Colon (tissue), 2 donors: ENCODE measurements around the gene FAM117B.
"Not testable (repeated sequence)": the region's sequence is repeated elsewhere in the genome, so short reads cannot be mapped to it uniquely, and the experiment has no call there.

ENCODE experiments used
- FAIRE-seq: peaks from 2 replicates; lab custom pipeline; 2012; peaks lifted over from hg19 to GRCh38; lab: Jason Lieb, UNC
- donor health status: control.
- donor health status: control.

Gene FAM117B

GRCh38 chr2:202758604-202759003 lies 123.8 kb downstream of the FAM117B start:
- no peak for FAIRE-seq

GRCh38 chr2:202760848-202761247 lies 126.1 kb downstream of the FAM117B start:
- no peak for FAIRE-seq

DNA sequence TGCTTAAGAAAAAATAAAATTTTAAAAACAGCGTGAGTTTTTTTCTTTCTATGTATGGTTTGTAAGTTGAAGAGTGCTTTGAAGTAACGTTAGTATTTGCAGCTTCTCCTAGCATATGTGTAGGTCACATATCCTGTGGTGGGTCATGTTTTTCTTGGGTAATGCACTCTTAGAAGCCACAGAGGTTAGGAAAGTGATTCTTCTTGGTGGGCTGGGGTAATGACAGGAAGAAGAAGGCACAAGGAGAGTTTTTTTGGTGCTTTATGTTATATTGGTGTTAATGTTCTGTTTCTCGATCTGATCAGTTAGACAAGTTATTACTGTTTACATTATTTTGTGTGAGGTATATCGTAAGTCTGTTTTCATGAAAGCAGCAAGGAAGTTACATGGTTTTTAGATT lies 127.8 kb downstream of the FAM117B start:
- FAIRE-seq = no peak

DNA sequence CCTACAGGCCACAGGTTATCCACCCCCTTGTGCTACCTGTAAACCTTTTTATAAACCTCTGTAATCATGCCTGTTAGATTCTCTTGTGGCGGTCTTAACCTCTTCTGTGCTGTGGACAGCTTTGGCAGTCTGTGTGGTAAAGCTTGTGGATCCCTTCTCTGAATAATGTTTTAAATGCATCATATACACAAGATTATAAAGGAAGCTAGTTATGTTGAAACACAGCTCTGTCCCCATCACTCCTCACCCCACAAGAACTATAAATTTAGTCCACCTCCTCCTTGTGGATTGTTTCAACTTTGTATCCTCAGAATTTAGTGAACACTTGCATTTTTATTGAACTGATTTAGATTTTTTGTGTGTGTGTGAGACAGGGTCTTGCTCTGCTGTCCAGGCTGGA lies 129.1 kb downstream of the FAM117B start:
- FAIRE-seq = no peak

DNA sequence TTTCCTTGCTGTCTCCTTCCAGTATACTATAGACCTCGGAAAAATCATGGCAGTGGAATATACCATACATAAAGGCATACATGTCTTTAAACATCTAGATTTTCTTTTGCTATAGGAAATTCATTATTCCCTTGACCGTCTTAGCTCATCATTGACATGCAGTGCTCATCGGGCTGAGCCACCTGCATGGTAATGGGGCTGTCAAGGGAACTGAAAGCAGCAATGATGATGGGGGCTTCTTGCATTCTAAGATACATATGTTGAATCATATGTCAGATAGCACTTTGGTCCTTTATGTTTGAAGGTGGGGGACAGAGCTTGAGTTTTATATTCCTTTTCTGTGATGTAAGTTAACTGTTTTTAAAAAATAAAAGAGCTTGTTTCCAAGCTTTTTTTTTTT lies 130.2 kb downstream of the FAM117B start:
- FAIRE-seq = no peak

- FAIRE-seq = no peak
Measured at GRCh38 chr2:202765436-202765835, 130.7 kb downstream of the FAM117B start.

GRCh38 chr2:202768273-202768672 lies 133.5 kb downstream of the FAM117B start:
- FAIRE-seq = no peak

DNA sequence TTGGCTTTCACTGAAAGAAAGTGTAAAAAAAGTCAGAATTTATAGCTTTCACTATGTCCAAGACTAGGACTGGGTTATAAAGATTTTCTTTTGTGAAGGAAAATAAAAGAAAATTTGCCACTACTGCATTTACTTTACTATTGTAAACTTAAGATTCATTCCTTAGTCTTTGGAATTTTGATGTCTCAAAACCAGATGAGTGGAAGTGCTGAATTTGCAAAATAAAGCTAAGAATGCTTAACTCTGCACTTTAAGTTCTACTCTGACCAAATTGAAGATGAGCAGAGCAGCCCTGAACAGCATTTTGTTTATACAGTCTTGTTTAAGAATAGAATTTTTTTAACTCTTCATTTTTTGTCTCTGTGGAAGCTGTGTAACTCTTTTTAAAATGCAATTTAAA lies 134.4 kb downstream of the FAM117B start:
- no peak for FAIRE-seq

DNA sequence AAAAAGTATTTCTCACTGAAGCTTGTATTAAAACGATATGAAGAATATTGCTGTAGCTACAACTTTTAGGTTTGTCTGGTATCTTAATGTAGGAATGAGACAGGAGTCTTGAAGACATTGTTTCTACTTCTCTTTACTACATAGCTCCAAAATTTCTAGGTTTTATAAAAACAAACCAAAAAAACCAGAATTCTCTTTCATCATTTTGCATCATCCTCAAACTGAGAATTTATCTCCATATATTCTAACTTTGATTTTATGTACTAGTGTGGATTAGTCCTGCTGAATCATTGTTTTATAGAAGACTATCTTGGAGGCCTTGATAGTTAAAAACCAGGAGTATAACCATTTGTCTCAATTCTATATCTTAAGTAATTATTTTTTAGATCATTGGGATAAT lies 136.6 kb downstream of the FAM117B start:
- peak; percentile 55 for FAIRE-seq

- FAIRE-seq = no peak
Measured at GRCh38 chr2:202771741-202772460, 137.1 kb downstream of the FAM117B start.

DNA sequence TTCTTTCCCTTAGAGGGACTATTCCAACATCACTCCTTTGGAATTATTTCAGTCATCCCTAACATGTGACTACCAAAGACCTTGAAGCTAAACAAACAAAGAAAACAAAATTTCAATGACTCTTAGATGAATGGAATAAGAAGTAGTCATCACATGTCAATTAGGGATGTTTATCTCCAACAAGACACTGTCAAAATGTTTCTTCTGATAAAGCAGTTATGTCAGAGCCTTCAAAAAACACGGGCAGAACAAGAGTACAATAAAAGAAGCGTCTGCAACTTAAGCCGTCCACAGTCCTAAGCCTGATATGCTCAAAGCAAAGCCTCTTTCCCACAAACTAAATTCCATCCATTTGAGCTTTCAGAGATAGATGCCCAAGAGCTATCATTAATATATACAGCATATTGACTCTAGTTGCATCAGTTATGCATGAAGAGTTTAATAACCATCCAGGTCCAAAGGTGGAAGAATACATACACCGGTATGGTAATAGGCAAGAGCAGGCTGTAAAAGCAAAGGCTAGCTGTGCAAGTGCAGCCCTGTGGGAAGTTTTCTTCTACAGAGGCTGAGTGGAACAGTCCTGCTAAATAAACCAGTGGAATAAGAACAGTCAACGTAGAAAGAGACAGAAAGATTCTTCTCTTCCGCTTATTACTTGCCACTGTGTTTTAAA lies 138.7 kb downstream of the FAM117B start:
- FAIRE-seq = no peak

GRCh38 chr2:202774104-202774503 lies 139.3 kb downstream of the FAM117B start:
- no peak for FAIRE-seq

DNA sequence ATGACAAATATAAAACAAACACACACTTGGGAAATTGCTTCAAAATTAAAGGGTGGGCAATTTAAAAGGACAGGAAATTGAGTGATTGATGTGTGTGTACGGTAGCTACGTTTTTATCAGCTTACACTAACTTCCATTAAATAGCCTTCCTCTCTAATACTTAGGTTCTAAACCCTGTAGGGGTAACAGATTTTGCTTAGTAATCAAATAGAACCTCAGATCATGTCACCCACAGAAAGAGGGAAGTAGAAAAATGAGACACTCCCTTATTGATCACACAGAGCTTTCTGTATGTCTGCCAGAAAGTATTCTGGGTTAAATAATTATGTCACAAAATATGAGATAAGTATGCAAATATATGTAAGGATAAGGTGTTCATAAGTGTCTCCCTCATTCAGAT lies 143.4 kb downstream of the FAM117B start:
- FAIRE-seq = no peak

GRCh38 chr2:202780514-202781021 lies 145.8 kb downstream of the FAM117B start:
- no peak for FAIRE-seq

DNA sequence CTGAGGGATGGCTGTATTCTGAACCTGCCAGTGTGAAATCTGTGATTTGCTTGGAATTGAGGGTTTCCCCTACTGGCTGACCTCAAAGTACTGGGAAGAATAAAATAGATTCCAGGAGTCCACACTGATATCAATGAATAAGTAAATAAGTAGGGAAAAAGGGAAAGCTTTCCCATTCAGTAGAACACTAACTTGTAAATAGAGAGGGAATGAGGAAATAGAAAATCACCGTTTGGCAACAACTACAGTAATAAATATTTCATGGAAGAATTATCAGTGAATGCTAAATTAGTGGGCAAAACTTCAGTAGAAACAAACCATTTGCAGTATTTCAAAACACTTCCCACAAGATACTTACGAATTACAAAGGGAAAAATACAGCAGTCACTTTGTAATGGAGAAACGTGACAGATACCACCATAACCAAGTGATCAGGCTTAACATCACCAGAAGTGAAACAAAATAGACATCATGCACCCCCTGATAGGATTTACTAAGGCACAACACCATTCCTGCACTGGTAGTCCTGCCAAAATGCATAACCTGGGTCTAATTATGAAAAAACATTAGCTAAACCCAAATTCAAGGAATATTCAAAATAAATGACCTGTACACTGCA lies 148.3 kb downstream of the FAM117B start:
- FAIRE-seq = no peak

DNA sequence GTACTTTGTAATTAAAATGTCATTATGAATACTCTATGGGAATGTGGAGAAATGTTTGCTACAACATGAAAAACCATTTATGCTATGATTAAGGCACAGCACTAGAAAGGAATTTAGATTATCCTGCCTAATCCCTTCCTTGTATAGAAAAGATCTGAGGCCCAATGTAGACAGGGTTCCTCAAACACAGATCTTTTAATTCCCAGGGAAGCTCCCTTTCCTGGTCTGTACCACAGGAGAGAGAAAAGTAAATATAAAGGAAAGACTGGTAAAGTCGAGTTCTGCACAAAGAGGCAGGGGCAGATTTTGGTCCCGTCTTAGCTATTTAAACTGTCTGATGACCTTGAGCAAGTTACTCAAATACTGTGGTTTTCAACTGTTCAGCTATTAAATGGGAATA lies 152.1 kb downstream of the FAM117B start:
- FAIRE-seq = no peak

GRCh38 chr2:202790676-202791075 lies 155.9 kb downstream of the FAM117B start:
- FAIRE-seq = no peak

DNA sequence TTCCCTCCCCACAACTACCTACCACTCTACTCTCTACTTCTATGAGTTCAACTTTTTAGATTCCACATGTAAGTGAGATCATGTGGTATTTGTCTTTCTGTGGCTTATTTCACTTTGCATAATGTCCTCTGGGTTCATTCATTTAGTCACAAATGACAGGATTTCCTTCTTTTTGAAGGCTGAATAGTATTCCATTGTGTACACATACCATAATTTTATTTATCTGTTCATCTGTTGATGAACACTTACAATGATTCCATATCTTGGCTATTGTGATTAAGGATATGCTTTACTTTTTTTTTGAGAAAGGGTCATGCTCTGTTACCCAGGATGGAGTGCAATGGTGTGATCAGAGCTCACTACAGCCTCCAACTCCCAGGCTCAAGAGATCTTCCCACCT lies 163.2 kb downstream of the FAM117B start:
- no peak for FAIRE-seq

- FAIRE-seq = not testable (repeated sequence)
Measured at GRCh38 chr2:202805911-202806310, 171.1 kb downstream of the FAM117B start.

- FAIRE-seq = not testable (repeated sequence)
Measured at GRCh38 chr2:202807431-202808138, 172.8 kb downstream of the FAM117B start.

DNA sequence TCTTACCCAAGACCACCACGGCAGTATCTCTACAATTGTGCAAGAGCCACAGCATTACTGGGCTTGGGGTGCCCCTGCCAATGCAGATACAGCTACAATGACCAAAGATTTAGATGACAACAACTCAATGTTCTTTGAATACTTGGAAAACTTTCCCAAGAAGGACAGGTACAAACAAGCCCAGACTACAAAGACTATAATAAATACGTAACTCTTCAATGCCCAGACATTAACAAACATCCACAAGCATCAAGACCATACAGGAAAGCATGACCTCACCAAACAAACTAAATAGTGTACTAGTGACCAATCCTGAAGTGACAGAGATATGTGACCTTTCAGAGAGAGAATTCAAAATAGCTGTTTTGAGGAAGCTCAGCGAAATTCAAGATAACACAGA lies 174.0 kb downstream of the FAM117B start:
- no peak for FAIRE-seq

- no peak for FAIRE-seq
Measured at GRCh38 chr2:202813387-202813786, 178.6 kb downstream of the FAM117B start.

GRCh38 chr2:202814226-202814625 lies 179.5 kb downstream of the FAM117B start:
- FAIRE-seq = no peak
